Ovary (tissue), 3 donors: Measurements from ENCODE around the gene ALPK1.

ENCODE experiments used
- CTCF ChIP-seq, 3 donors: fragments of 450-650 bp in 2 of 3; fragments of 200-600 bp in 1 of 3; IDR thresholded peaks; one replicate each; pipeline versions ENCODE4 v1.5.1 to v1.8.0; 2016 to 2022; ENCODE audit warnings: antibody characterized with exemption in 3 of 3, mild to moderate bottlenecking in 1 of 3
- EP300 ChIP-seq: sonication (generic); formaldehyde crosslinking; IDR thresholded peaks from one replicate; pipeline ENCODE4 v1.6.1; 2017; ENCODE audit warnings: antibody characterized with exemption
- donor health status: DM: no; HTN: no; CAD: no.

DNA sequence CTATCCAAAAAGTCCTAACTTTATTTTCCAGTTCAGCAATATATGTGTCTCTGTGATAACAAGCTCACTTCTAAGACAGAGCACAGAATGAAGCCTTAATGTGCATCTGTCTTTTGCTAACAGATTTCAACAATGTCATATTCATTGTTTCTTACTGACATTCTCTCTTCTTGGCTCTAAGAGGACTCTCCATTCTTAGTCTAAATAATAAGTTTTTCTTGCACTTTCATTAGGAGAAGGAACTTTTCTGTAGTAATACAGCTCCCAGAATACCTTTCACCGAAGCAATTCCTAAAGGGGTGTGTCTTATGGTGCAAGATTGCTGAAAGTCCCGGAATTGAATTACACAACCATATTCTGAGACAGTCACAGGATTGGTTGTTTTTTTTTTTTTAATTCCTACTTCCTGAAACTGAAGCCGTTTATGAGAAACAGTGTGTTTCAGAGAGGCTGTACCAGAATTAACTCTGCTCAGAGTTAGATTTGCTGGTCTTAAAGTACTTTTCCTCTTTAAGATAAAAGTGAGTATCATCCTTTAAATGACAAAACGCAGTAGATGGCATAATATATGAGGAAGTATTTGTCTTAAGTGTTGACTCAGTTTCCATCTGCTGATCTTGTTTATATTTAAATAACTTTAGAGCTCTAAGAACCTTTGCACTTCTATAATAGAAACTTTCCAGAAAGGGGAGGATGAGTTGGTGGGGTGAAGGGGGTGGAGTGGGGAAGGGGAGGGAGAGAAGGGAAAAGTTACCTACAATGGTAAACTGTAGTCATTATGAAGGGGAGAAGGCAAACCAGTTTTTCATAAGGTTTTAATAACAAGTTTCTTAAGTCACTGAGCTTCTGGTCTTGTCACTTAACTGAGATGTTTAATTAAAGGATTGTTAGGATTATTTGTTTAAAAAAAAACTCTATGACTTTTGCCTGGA is at the start of gene ALPK1:
- TF ChIP-seq CTCF (IDR thresholded peaks at IDR 0.05) (no peak), EP300 (peak; percentile 96)
